GM12875 (cell line): ENCODE data around the gene PFKFB4.

Source experiments
- H3K4me3 ChIP-seq: one replicate; pipeline ENCODE4 v1.5.1; 2011; ENCODE audit warnings: low read depth, low read length, control low read depth
- TF ChIP-seq, protein P1 (sequence below): IDR thresholded peaks from 2 replicates; pipeline ENCODE4 v1.5.1; 2011; ENCODE audit warnings: low read depth, mild to moderate bottlenecking, control low read depth, inconsistent platforms, low read length, moderate library complexity, borderline replicate concordance; ENCODE audit not compliant: insufficient read depth

Gene PFKFB4

DNA sequence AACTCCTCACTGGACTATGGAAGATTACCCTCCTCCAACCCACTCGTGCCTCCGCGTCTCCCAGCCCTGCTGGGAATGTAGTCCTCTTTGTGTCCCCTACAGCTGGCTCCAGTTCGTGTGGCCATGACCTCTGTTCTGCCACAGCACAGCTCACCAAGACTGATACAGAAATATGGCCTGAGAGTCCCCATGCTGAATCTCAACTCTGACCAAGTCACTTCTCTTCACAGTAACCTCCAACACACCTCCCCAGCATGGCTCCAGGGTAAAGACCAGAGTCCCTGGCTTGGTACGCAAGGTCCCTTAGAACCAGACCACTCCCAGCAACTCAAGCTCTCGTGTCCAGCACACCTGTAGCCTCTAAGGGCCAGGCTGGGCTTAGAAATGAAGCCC lies 40.8 kb upstream of the PFKFB4 start:
- TF ChIP-seq, protein P1, sequence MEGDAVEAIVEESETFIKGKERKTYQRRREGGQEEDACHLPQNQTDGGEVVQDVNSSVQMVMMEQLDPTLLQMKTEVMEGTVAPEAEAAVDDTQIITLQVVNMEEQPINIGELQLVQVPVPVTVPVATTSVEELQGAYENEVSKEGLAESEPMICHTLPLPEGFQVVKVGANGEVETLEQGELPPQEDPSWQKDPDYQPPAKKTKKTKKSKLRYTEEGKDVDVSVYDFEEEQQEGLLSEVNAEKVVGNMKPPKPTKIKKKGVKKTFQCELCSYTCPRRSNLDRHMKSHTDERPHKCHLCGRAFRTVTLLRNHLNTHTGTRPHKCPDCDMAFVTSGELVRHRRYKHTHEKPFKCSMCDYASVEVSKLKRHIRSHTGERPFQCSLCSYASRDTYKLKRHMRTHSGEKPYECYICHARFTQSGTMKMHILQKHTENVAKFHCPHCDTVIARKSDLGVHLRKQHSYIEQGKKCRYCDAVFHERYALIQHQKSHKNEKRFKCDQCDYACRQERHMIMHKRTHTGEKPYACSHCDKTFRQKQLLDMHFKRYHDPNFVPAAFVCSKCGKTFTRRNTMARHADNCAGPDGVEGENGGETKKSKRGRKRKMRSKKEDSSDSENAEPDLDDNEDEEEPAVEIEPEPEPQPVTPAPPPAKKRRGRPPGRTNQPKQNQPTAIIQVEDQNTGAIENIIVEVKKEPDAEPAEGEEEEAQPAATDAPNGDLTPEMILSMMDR = no peak
- no peak overlapping the region for H3K4me3 ChIP-seq

DNA sequence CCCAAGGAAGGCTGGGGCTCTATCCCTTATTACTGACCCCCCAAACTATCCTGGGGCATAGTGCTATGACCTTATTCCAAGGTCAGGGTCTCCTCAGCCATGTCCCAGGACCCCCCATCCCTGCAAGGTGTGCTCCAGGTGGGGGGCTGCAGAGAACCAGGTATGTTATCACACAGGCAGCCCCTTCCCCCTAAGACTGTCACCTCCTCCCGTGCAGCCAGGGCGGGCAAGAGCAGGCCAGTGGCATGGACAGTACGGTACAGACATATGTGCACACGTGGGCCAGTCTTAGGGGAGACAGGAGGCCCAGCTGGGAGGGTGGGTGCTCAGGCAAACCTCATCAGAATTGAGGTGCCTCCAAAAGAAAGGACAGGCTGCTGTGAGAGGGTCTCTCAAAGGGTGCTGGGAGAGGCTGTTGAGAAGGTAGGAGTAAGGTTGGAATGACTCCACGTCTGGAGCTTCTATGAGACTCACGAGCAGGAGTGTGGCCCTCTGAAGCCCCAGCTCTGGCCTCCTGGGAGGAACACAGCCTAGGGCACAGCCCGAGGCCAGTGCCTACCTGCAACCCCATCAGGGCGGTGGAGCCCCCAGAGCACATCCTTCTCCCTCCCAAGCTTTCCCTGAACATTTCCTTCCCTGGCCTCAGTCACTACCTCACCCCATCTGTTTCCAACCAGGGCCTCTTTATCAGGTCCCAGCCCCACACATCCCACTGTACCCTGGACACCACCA lies 40.2 kb upstream of the PFKFB4 start:
- H3K4me3 ChIP-seq = no peak overlapping the region
- TF ChIP-seq, protein P1 = no peak

DNA sequence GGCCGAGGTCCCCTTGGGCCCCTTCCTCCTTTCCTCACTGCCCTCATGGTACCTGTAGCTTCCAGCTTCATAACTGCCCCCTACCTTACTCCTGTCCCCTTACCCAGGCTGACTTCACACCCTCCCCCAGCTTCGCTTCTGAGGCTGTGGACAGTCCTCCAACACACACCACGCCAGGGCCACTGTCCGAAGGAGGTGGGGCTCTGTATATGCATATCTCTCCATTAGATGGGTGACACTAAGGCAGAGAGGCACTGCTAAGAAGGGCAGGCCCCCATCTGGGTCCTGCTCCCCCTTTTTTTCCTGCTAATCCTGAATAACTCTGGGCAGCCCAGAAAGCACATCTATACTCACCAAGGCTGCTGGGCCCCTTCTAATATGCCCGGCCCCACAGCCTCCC lies 39.6 kb upstream of the PFKFB4 start:
- no peak overlapping the region for H3K4me3 ChIP-seq
- TF ChIP-seq, protein P1 = no peak

DNA sequence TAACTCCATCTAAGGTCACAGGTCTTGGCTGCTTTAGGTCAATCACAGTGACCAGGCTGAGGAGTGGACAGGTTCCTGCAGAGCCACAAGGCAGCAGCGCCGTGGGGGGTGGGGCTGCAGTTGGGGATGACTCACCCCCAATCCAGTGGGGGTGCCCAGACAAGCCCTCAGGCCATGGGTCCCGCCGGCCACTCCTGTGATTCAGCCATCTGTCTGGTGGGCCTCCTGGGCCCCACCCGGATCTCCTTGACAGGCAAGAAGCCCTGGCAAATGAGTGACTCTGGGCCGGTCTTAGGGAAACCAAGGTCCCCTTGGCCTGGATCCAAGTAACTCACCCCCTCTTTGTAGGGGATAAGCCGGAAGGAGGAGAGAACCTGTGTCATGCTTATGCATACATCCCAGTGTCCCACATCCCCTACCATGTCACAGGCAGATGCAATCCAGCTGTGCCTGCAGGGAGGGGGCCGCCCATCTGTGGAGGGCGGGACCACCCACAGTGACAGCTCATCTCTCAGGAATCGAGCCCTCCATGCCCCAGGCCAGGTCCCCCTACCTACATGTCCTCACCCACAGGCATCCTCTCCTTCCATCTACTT lies 39.0 kb upstream of the PFKFB4 start:
- TF ChIP-seq, protein P1 = no peak
- H3K4me3 ChIP-seq = no peak overlapping the region

DNA sequence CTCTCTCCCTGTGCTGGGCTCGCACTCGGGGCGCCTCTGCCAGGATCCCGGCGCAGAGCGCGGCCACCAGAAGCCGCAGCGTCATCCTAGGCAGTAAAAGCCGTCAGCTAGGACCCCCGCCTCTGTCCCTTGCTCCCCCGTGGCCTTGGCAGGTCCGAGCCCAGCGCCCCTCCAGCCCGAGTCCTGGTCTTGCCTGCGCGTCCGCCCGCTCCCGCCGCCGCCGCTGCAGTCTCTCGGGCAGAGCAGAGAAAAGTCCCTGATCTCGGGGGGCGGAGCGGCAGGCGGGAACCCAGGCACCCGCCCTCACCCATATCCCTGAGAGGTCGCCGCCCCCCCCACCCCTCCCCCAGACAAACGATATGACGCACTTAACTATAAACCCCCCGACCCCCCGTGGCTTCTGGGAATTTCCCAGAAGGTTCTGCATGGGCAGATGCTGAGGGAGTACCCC lies 38.5 kb upstream of the PFKFB4 start, which contains the start of gene COL7A1:
Gene COL7A1, minus strand, starts transcription at position 255 of the 451 bp plus-strand sequence. Its CDS starts 170 bp downstream, at position 85.
- TF ChIP-seq, protein P1 = no peak
- H3K4me3 ChIP-seq = no peak within 1 kb of the TSS

DNA sequence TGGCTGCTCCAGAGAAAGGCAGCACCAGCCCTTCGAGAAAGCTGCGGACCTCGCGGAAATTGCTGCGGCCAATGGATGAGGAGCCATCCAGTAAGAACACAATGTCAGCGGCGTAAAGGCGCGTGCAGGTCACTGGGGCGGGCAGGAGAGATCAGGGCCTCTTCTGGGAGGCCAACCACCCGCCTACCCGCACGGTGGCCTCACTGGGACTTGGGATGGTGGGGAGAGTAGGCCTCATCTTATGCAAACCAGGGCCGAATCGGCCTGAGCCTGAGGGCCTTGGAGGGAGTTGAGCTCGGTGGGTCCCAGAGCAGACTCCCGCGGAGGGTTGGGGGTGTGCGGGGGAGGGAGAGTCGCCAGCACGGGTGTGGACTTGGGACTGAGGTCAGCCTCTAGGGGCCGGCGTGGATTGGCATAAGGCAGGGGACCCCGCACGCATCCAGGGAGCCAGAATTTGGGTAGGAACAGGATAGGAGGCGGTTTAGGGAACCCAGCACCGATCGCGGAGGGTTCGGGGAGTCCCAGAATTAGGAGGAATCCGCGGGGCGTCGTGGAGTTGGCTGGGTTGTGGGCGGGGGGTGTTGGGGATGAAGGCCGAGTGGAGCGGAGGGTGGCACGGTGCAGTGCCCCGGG lies 37.9 kb upstream of the PFKFB4 start:
- TF ChIP-seq, protein P1 = no peak
- H3K4me3 ChIP-seq = no peak overlapping the region
